ENCODE results near the gene SNAP47.

GRCh38 chr1:227707846-227708245, 27.4 kb upstream of the SNAP47 start:
- TF ChIP-seq CTCF (IDR thresholded peaks at IDR 0.05) (no peak), POLR2A (IDR thresholded peaks at IDR 0.05) (no peak), POLR2AphosphoS5 (IDR thresholded peaks at IDR 0.05) (no peak)
